ENCODE results near the gene LECT2.

LECT2 gene

DNA sequence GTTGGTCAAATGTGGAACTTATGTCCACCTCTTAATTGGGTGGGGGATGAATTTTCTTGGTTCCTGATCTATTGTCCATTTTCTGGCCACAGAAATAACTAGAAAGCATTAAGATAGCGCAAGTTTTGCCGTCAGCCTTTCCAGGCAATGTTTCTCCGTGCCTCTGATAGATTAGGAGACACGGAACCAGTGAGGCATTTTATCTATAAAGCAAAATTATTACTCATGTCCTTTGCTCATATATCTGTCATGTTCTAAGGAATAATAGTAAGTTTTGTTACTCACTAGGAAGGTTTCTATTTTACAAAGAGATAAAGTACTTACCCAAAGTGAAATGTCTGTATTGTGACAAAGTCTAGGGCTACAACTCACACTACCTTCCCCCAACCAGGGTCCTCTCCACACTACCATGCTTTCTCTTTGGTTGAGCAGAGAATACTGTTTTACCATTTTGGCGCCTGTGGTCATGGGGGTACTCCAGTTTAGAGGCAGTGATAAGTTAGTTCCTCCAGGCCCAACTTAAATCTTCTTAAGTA is 39.2 kb downstream of the LECT2 start:
- DNase-seq (ENCODE audit: extremely low read depth, low read depth) = no peak
- no peak for TF ChIP-seq CTCF (IDR thresholded peaks at IDR 0.05; ENCODE audit: low read depth, low read length, missing control alignments)

DNA sequence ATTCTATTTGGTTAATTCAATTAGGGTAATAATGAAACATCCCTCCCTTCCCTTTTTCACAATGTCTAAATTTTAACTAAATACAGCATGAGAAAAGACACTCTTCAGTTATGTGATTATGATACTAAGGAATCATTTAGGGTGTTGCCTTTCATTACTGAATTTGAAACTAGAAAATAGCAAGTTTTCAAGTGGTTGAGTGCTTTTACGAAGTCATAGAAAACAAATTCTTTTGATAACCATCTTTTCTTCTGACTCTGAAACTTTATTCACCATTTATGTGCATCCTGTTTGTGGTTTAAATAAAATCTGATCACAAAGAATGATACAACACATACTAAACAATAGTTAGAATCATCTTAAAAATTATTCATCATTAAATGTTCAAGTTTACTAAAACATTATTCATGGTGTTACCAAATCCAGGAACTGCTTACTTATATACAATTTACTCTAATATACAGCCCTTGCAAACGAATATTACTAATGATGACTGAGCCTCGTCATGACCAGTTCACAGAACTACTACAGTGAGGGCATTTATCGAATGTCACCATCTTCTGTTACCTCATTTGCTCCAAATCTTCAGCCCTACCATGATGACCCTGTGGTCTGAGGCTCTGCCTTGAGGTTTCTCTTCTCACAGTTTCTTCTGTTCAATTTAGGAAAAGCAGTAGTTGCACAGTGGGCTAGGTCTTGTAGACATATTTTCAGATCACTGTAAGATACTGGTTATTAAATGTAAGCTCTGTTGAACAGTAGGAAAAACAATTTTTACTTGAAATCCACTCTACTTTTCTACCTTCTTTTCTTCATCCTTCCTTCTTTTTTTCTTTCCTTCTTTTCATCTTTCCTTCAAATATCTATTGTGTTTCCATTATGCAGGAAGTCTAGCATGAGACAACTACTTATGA is 40.8 kb downstream of the LECT2 start:
- no peak overlapping the region for H3K4me3 ChIP-seq (replicated peaks; ENCODE audit: low read depth, low read length)
- no peak for TF ChIP-seq CTCF (IDR thresholded peaks at IDR 0.05; ENCODE audit: low read depth, low read length, missing control alignments)

More for the DNA sequence above, 39.2 kb downstream of the LECT2 start:
- no peak overlapping the region for H3K4me3 ChIP-seq (replicated peaks; ENCODE audit: low read depth, low read length)

GRCh38 chr5:135905144-135905543 is 49.6 kb downstream of the LECT2 start:
- no peak for DNase-seq (ENCODE audit: extremely low read depth, low read depth)
- H3K4me3 ChIP-seq (replicated peaks; ENCODE audit: low read depth, low read length) = no peak overlapping the region
- no peak for TF ChIP-seq CTCF (IDR thresholded peaks at IDR 0.05; ENCODE audit: low read depth, low read length, missing control alignments)

More for the DNA sequence above, 40.8 kb downstream of the LECT2 start:
- no peak for DNase-seq (ENCODE audit: extremely low read depth, low read depth)

DNA sequence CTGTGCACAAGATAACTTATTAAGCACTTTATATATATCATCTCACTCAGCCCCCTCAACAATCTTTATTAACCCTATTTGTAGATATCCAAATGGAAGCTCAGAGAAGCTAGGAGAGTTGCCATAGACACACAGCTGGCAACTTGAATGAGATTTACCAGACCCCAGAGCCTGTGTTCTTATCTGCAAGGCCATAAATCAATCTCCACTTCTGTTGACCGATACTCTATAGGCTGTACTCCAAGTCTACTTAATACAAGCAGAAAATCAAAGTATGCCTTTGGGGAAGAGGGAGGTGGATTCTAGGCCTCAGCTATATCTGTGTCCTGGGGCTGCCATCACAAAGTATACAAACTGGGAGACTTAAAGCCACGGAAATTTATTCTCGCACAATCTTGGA is 53.1 kb downstream of the LECT2 start:
- no peak for TF ChIP-seq CTCF (IDR thresholded peaks at IDR 0.05; ENCODE audit: low read depth, low read length, missing control alignments)
- no peak overlapping the region for H3K4me3 ChIP-seq (replicated peaks; ENCODE audit: low read depth, low read length)
- no peak for DNase-seq (ENCODE audit: extremely low read depth, low read depth)

GRCh38 chr5:135900276-135900675 is 54.5 kb downstream of the LECT2 start:
- TF ChIP-seq CTCF (IDR thresholded peaks at IDR 0.05; ENCODE audit: low read depth, low read length, missing control alignments) = no peak
- no peak overlapping the region for H3K4me3 ChIP-seq (replicated peaks; ENCODE audit: low read depth, low read length)
- DNase-seq (ENCODE audit: extremely low read depth, low read depth) = no peak

GRCh38 chr5:135898651-135899050 is 56.1 kb downstream of the LECT2 start:
- TF ChIP-seq CTCF (IDR thresholded peaks at IDR 0.05; ENCODE audit: low read depth, low read length, missing control alignments) = no peak
- H3K4me3 ChIP-seq (replicated peaks; ENCODE audit: low read depth, low read length) = no peak overlapping the region
- DNase-seq (ENCODE audit: extremely low read depth, low read depth) = no peak

Data from HFF-Myc (cell line).